ENCODE measurements around the gene PHPT1.
A peak's percentile ranks its signal among the peaks of the same experiment; 100 is the strongest.
"Not testable (repeated sequence)": the region's sequence is repeated elsewhere in the genome, so short reads cannot be mapped to it uniquely, and the experiment has no call there.

Gene PHPT1

DNA sequence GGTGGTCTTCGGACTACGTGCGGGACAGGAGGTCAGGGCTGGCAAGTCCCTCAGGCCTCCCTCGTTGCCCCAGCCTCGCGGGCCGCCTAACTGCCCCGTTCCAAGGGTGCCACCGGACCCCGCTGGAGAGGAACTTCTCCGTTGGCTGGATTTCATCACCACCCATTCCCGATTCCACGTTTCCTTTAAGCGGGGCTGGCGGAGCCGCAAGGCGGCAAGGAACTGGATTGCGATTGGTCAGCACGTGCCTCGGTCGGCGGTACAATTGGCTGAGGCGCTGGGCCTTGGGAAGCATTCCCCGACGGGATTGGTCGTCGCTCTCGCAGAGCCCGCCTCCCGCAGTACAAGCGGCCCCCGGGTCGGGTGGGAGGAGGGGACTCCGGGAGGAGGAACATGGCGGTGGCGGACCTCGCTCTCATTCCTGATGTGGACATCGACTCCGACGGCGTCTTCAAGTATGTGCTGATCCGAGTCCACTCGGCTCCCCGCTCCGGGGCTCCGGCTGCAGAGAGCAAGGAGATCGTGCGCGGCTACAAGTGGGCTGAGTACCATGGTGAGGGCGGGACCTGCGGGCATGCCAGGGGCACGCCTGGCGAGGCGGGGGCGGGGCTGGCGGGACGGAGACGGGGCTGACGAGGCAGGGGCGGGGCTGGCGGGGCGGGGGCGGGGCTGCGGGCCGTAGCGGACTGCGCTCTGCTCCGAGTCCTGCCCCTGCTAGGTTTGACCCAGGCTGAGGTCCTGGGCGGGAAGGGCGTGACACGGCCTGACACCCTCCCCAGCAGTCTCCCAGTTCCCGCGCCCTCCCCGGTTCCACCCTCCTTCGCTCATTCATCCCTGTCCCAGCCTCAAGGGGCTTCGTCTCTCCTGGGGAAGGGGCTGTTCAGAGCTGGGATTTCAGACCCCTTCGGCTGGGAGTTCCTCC is at the start of gene PHPT1:
Gene PHPT1, plus strand, starts transcription at position 372 of the 922 bp plus-strand sequence. Its CDS starts 22 bp downstream, at position 394.
- peak; percentile 87 to 88 for DNase-seq (ENCODE audit: low read depth in 2 of 2)

DNA sequence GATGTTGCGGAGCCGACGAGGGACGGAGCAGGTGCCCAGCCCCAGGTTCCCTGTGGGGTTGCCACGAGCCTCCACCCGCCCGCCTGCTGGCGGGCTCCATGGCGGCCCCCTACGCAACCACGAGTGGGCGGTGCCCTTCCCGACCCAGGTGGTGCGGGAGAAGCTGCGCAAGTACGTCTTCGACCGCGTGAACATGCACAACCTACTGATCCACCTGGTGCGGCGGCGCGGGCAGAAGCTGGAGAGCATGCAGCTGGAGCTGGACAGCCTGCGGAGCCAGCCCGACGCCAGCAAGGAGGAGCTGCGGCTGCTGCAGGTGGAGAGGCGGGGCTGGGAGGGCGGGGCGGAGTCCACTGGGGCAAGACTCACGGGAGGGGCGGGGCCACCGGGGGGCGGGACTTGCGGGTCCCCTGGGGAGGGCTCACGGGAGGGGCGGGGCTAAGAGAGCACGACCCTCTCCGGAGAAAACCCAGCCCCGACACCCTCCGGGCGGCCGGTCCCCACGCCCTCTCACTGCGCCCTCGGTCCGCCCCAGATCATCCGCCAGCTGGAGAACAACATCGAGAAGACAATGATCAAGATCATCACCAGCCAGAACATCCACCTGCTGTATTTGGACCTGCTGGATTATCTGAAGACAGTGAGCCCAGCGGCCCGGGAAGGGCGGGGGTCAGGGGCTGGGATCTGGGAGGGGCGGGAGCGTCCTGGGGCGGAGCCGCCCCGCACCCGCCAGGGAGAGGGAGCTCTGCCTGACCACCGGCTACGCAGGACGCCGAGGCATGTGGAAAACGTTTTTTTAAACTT is 49.2 kb upstream of the PHPT1 start:
- DNase-seq (ENCODE audit: low read depth in 2 of 2) = peak; percentile 79 to 83

DNA sequence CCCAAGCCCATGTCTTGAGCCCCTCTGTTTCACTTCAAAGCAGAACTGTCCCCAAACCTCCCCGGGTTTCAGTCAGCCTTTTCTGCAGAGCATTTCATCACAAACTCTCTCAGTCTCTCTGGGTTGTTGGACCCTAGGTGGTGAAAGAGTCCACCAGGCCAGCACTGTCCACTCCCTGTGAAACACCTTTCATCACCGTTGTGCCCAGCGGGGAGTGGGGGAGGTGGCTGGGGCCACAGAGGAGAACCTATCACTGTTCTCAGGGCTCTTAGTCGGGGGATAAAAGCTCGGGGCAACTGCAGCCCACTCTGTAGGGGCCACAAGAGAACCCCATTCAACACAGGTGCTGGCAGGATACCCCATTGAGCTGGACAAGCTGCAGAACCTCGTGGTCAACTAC is 46.9 kb upstream of the PHPT1 start:
- DNase-seq (ENCODE audit: low read depth in 2 of 2) = no peak

DNA sequence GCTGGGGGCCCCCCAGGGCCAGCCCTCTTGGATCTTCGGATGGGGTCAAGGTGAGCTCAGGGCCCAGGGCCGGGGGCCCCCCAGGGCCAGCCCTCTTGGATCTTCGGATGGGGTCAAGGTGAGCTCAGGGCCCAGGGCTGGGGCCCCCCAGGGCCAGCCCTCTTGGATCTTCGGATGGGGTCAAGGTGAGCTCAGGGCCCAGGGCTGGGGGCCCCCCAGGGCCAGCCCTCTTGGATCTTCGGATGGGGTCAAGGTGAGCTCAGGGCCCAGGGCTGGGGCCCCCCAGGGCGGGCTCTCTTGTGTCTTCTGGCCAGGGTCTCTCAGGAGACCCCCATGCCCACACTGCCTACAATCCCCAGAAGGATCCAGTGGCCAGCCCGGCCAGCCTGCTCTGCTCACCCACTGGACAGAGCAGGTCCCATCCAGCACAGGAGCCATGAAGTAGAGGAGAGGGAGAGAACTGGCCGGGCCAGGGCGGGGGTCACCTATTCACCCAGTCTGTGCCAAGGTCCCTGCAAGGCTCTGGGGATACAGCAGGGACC is 46.1 kb upstream of the PHPT1 start:
- DNase-seq (ENCODE audit: low read depth in 2 of 2) = not testable (repeated sequence)

DNA sequence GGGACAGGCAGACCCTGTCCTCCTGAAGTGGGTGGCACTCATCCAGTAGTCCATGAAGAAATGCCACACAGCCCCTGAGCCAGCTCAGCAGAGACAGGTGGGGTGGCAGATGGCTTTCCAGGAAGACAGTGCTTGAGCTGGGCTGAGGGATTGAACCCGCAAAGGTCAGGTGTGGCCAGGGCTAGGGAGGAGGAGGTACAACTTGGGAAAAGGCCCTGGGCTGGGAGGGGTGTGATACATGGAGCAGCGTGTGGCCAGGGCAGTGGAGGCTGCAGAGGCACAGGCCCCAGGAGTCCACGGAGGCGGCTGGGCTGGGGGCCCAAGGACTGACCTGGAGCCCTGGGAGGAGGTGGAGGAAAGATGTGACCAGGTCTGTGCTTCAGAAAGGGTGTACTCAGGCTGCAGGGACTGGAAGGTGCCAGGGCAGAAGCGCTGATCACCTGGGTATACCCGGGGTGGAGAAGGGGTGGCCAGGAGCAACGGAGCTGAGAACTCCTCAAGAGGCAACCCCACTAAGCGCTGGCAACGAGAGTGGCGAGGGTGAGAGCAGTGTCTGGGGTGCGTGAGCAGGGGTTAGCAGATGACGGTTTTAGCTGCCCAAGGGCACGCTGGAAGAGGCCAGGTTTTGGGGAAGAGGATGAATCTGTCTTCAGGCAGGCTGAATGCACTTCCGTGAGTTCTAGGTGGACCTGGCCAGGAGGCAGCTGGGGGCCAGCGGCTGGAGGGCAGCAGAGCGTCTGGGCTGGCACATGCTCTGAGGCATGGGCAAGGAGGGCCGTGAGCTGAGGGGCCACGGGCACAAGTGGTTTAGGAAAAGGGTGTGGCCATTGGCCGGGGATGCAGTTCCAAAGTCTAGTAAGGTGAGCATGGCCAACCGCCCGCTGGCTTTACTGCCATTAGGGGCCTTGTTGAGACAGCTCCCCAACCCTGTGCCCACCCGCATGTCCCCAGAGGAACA is 45.4 kb upstream of the PHPT1 start:
- DNase-seq (ENCODE audit: low read depth in 2 of 2) = no peak

DNA sequence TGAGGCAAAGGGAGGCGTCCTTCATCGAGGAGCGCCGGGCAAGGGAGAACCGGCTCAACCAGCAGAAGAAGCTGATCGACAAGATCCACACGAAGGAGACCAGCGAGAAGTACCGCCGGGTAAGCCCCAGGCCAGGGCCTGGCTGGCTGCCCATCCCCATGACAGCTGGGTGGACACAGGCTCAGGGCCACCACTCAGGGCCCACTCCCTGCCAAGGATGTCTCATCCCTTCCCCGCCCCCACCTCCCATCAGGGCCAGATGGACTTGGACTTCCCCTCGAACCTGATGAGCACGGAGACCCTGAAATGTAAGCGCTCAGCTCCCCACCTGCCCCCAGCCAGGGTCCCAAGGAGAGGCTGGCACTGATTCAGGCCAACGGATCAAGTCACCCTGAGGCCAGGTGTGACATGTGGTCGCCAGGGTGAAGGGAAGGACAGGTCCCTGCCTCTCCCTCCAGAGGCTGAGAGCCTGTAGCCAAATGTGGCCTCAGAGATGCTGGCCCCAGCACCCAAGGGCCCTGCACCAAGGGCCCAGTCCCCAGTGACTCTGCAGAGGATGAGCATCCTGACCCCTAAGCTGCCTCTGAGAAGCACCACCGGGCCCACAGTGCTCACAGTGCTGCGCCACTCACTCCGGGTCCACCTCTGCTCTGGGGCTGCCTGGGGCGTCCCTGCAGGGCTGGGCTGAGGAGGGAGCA is 44.6 kb upstream of the PHPT1 start:
- no peak for DNase-seq (ENCODE audit: low read depth in 2 of 2)

DNA sequence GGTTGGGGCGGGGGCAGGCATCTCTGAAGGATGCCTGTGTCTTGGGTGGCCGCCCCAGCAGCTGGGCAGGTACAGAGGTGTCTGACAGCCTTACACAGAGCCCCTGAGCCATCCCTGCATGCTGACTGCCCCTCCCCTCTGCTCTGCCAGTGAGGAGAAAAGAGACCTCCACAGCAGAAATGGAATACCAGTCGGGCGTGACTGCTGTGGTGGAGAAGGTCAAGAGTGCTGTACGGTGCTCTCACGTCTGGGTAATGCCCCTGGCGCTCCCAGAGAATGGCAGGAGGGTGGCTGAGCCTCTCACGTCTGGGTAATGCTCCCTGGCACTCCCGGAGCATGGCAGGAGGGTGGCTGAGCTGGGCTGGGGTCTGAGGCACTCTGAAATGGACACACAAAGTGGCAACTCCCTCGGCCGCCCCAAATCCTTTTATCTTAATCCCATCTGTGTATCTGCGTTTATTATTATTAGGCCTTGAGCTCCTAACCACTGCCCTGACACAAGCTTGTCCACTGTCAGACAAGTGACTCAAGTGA is 43.9 kb upstream of the PHPT1 start:
- DNase-seq (ENCODE audit: low read depth in 2 of 2) = no peak

DNA sequence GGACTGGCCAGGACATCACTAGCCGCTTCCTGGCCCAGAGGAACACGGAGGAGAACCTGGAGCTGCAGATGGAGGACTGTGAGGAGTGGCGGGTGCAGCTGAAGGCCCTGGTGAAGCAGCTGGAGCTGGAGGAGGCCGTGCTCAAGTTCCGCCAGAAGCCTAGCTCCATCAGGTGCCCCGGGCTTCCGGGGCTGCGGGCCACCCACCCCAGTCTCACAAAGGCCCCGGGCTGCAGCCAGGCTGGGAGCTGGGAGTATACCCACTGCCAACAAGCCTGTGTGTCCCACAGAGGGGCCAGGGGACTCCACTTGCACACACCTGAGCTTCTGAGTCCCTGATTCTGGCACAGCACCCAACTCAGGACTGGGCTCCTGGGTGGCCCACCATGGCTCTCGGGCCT is 43.1 kb upstream of the PHPT1 start:
- no peak for DNase-seq (ENCODE audit: low read depth in 2 of 2)

DNA sequence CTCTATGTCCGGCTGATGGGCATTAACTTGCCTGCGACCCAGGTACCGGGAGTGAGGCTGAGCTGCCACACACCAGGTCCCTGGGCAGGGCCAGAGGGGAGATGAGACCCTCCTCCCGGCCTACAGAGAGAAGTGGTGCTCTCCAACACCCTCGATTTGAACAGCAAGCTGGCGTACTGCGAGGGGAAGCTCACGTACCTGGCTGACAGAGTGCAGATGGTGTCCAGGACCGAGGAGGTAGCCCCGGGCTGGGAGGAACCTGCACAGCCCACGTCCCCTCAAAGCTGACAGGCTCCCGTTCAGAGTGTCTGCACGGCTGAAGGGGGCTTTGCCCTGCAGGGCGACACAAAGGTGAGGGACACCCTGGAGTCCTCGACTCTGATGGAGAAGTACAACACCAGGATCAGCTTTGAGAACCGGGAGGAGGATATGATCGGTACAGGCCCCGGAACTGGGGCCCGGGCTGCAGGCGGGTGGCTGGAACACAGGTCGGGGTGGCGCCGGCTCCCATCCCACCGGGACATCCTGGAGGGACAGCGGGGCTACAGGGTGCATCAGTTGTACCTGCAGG is 42.5 kb upstream of the PHPT1 start:
- DNase-seq (ENCODE audit: low read depth in 2 of 2) = no peak

DNA sequence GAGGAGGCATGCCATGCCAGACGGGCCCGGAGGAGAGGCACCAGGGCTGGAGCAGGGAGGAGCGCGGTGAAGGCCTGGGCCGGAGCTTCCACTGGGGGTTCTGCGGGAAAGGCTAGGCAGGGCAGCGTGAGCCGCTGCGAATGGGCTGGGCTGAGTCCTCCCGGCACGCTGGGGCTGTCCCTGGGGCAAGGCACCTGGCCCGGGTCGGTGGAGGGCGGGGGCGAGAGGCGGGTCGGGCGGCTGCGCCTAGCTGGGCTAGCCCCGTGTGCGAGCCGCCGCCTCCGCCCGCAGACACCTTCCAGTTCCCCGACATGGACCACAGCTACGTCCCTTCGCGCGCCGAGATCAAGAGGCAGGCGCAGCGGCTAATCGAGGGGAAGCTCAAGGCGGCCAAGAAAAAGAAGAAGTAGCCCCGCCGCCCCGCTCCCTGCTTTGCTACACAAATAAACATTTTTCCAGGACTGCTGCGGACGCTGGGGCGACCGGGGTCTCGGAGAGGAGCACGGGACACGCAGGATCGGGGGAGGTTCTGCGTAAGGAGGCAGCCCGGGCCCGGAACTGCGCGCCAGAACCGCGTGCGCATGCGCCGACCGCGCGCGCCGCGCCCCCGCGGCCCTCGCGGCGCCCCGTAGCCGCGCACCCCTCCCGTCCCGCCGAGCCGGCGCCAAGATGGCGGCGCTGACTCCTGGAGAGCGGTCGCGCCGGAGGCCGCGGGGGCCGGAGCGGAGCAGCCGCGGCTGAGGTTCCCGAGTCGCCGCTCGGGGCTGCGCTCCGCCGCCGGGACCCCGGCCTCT is 41.7 kb upstream of the PHPT1 start, which contains the start of gene RABL6:
Gene RABL6, plus strand, starts transcription at position 668 of the 794 bp plus-strand sequence. CDS start 249 bp downstream, outside the sequence.
- peak; percentile 64 to 68 for DNase-seq (ENCODE audit: low read depth in 2 of 2)

DNA sequence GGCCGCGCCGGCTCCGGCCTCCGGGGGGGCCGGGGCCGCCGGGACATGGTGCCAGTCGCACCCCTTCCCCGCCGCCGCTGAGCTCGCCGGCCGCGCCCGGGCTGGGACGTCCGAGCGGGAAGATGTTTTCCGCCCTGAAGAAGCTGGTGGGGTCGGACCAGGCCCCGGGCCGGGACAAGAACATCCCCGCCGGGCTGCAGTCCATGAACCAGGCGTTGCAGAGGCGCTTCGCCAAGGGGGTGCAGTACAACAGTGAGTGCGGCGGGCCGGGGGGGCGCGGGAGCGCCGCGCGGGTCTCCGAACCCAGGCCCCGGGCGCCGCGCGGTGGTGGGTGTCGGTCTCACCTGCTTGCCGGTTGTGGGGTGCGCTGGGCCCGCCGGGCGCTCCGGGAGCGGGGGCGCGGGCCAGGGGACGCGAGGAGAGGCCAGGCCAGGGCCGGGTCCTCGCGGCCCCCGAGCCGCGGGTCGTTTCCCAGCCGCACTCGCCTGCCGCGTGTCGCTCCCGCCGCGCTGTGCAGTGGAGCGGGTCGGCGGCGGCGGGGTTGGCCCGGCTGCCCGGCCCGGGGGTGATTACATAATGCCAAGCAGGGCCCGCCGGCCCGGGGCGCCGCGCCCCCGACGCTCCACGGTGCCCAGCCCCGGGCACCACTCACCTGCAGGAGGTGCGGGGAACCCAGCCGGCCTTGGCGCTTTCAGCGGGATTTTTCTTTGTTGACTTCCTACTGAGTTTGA is 41.0 kb upstream of the PHPT1 start:
- DNase-seq (ENCODE audit: low read depth in 2 of 2) = peak; percentile 14 to 19

DNA sequence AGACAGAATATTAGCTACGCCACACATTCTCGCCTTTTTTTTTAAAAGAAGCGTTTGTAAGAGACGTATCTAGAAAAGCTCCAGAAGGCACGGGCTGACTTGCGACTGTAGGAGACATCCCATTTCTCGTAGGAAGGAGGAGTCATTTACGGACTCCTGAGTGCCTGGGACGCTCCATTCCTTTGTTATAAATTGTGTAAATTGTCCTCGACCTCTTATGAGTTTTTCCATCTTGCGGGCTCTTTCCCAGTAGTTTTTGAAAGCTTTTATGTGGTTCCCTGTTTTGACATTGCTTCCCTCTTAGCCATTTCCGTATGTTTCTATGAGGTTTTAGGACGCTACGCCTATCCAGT is 40.4 kb upstream of the PHPT1 start:
- DNase-seq (ENCODE audit: low read depth in 2 of 2) = no peak

DNA sequence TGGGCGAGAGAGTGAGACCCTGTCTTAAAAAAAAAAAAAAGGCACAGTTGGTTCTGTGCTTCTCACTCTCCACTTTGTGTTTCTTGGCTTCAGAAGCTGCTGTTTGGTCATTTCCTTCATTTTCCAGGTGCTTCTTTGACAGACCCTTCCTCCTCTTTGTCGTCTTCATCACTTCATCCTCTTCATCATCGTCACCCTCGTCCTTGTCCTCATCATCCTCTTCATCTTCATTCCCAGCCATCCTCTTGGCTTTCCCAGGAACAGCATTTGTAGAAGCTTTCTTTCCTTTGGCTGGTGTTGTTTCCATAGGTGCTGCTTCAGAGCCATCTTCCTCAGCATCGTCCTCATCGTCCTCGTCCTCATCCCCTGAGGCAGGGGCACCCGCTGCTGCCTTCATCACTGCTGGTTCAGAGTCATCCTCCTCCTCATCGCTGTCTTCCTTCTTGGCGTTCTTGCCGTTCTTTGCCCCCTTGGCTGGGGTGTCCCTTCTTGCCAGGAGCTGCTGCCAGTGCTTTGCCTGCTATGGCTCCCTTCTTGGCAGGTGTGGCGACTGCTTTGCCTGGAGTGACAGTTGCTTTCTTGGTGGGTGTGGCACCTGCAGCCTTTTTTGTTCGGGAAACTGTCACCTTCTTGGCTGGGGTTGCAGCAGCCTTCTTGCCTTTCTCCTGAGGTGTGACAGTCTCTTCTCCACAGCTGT is 34.3 kb upstream of the PHPT1 start:
- DNase-seq (ENCODE audit: low read depth in 2 of 2) = no peak

DNA sequence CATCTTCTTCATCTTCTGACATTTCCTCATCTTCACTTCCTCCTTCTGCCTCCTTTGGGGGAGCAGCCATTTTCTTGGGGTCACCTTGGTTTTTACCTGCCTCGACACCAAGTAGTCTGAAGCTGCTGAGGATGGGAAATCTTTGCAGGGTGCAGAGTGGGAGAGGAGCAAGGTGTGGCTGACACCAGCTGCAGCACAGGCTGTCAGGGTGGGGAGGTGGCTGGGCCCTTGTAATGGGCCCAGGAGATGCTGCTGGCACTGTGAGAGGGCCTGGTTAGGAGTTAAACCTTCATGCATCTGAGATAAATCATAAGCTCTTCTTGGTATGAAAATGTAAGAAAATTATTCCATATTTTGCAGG is 33.8 kb upstream of the PHPT1 start:
- no peak for DNase-seq (ENCODE audit: low read depth in 2 of 2)

DNA sequence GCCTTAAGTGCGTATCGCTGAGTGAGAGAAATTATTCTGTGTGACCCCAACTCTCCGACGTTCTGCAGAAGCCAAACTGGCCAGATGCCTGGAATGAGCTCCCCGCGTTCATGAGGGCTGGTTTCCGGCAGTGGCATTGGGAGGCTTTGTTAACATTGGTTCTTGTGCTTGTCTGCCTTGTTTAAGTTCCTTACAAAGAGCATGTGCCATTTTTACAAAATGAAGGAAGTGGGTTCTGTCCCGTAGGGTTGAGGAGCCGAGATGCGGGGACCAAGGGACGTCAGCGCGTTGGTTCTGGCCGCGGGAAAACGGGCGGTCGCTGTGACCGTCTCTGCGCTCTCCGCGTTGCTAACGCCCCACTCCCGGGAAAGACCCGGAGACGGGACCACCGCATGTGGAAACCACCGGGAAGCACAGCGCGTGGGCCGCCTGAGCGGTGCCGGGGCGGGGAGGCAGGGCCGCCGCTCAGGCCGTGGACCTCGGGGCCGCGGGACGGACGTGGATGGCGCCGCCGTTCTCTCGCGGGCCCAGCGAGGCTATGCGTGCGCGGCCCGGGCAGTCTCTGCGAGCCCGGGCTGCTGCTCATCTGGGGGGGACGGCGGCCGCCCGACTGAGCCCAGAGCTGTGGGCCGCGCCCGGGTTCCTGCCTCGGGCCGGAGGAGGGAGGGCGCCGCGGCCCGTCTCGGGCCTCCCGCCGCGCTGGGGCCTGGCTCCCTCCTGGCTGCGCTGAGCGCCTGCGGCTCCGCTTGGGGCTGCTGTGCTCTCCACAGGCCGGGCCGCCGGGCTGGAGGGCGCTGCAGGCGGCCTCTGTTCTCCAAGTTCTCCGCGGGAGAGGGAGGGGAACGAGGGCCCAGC is 28.0 kb upstream of the PHPT1 start:
- no peak for DNase-seq (ENCODE audit: low read depth in 2 of 2)

DNA sequence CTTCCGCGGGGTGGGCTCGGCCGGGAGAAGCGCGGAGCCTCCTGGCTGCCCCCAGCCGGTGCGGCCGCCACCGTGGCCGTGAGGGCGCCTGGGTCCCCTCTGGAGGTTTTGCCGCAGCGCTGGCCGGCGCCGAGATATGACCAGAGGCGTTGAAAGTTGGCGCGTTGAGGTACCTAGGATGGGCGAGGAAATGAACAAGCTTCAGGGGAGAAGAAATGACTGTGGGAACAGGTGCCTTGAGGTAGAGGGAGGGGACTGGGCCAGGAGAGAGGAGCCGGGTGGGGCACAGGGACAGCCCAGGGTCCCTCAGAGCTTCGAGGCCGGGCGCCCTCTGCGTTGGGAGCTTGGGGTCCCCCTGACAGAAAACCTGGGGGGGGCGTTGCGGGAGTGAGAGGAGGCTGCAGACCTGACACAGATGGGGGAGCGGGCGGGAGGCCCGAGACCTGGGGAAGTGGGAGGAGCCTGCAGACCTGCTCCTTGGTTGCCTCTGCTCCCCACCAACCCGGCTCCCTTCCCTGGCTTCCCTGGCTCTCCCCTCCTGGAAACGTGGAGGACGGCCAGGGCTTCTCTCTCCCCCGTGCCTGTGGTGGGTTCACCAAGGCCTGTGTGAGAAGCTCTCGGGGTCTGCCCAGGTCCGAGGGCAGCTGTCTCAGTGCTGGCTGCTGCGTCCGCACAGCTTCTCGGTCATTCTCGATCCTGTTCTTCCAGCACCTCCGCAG is 27.2 kb upstream of the PHPT1 start:
- no peak for DNase-seq (ENCODE audit: low read depth in 2 of 2)

All from stimulated activated CD8-positive, alpha-beta memory T cell treated with anti-CD3 and anti-CD28 coated beads, Interleukin-7, amount 100 ng/mL, for 1 hour (primary cell).